SK-N-SH treated with all-trans-retinoic acid at 6 μM for 48 hours (cell line): ENCODE data around the gene HOXC13.

Experiments
- ATAC-seq: fragments of 200-7000 bp; cut with Tn5 transposase; 3 replicates; pipeline ENCODE4 v1.9.1; 2020; ENCODE audit warnings: mild to moderate bottlenecking, moderate library complexity
- ARNTL ChIP-seq: fragments of 450-650 bp; formaldehyde crosslinking; IDR thresholded peaks from 2 replicates; pipeline ENCODE4 v1.5.0; 2020; ENCODE audit warnings: low read depth, mild to moderate bottlenecking, moderate library complexity, borderline replicate concordance
- BACH2 ChIP-seq: fragments of 250-450 bp; sonication (Bioruptor Pico); IDR thresholded peaks from 2 replicates; pipeline ENCODE4 v1.9.0; 2021; ENCODE audit warnings: mild to moderate bottlenecking, borderline replicate concordance
- CSDC2 ChIP-seq: fragments of 250-450 bp; sonication (Bioruptor Pico); IDR thresholded peaks from 2 replicates; pipeline ENCODE4 v1.5.0; 2020; ENCODE audit warnings: mild to moderate bottlenecking, moderate library complexity
- CSRNP3 ChIP-seq: fragments of 250-450 bp; sonication (Bioruptor Pico); IDR thresholded peaks from 2 replicates; pipeline ENCODE4 v1.5.1; 2021; ENCODE audit warnings: mild to moderate bottlenecking, moderate library complexity
- ESRRG ChIP-seq: fragments of 250-450 bp; sonication (Bioruptor Pico); IDR thresholded peaks from 2 replicates; pipeline ENCODE4 v1.6.1; 2021; ENCODE audit warnings: mild to moderate bottlenecking
- GLIS3 ChIP-seq: fragments of 250-450 bp; sonication (Bioruptor Pico); IDR thresholded peaks from 2 replicates; pipeline ENCODE4 v1.5.0; 2020; ENCODE audit warnings: mild to moderate bottlenecking, moderate library complexity
- ISL1 ChIP-seq: fragments of 250-450 bp; sonication (Bioruptor Pico); IDR thresholded peaks from 2 replicates; pipeline ENCODE4 v2.1.2; 2022; ENCODE audit warnings: mild to moderate bottlenecking, moderate library complexity
- OSR1 ChIP-seq: fragments of 250-450 bp; sonication (Bioruptor Pico); IDR thresholded peaks from 2 replicates; pipeline ENCODE4 v1.8.0; 2022; ENCODE audit warnings: moderate library complexity, mild to moderate bottlenecking, inconsistent platforms
- PATZ1 ChIP-seq: fragments of 250-450 bp; sonication (Bioruptor Pico); IDR thresholded peaks from 2 replicates; pipeline ENCODE4 v1.8.0; 2020; ENCODE audit warnings: mild to moderate bottlenecking, moderate library complexity, borderline replicate concordance
- PPARA ChIP-seq: fragments of 250-450 bp; sonication (Bioruptor Pico); IDR thresholded peaks from 2 replicates; pipeline ENCODE4 v1.5.0; 2020; ENCODE audit warnings: mild to moderate bottlenecking, borderline replicate concordance
- RARB ChIP-seq: fragments of 250-450 bp; sonication (Bioruptor Pico); IDR thresholded peaks from 2 replicates; pipeline ENCODE4 v1.8.0; 2021; ENCODE audit warnings: mild to moderate bottlenecking, moderate library complexity
- SNAI2 ChIP-seq: fragments of 250-450 bp; sonication (Bioruptor Pico); IDR thresholded peaks from 2 replicates; pipeline ENCODE4 v1.5.0; 2020; ENCODE audit warnings: mild to moderate bottlenecking, moderate library complexity
- TCF4 ChIP-seq: fragments of 250-450 bp; sonication (Bioruptor Pico); IDR thresholded peaks from 2 replicates; pipeline ENCODE4 v1.8.0; 2021; ENCODE audit warnings: mild to moderate bottlenecking, moderate library complexity, borderline replicate concordance
- ZC3H10 ChIP-seq: fragments of 250-450 bp; sonication (Bioruptor Pico); IDR thresholded peaks from 2 replicates; pipeline ENCODE4 v1.5.1; 2021; ENCODE audit warnings: mild to moderate bottlenecking, moderate library complexity
- ZFP3 ChIP-seq: fragments of 250-450 bp; sonication (Bioruptor Pico); IDR thresholded peaks from 2 replicates; pipeline ENCODE4 v1.5.0; 2020; ENCODE audit warnings: mild to moderate bottlenecking, moderate library complexity
- ZFP30 ChIP-seq: fragments of 450-650 bp; formaldehyde crosslinking; IDR thresholded peaks from 2 replicates; pipeline ENCODE4 v1.5.0; 2022; ENCODE audit warnings: mild to moderate bottlenecking, moderate library complexity
- ZNF565 ChIP-seq: fragments of 450-650 bp; formaldehyde crosslinking; conservative IDR thresholded peaks from 2 replicates; pipeline ENCODE4 v1.5.0; 2020; ENCODE audit warnings: low read depth, mild to moderate bottlenecking, moderate library complexity
- ZNF70 ChIP-seq: fragments of 450-650 bp; formaldehyde crosslinking; IDR thresholded peaks from 2 replicates; pipeline ENCODE4 v1.5.0; 2020; ENCODE audit warnings: mild to moderate bottlenecking, moderate library complexity
- ZNF8 ChIP-seq: fragments of 450-650 bp; formaldehyde crosslinking; IDR thresholded peaks from 2 replicates; pipeline ENCODE4 v1.5.0; 2020; ENCODE audit warnings: mild to moderate bottlenecking, moderate library complexity
- TF ChIP-seq, protein P1 (sequence below): fragments of 250-450 bp; sonication (Bioruptor Pico); IDR thresholded peaks from 2 replicates; pipeline ENCODE4 v1.8.0; 2021; ENCODE audit warnings: low read depth, mild to moderate bottlenecking, moderate library complexity, borderline replicate concordance
- TF ChIP-seq, protein P2 (sequence below): fragments of 250-450 bp; sonication (Bioruptor Pico); IDR thresholded peaks from 2 replicates; pipeline ENCODE4 v1.5.1; 2020; ENCODE audit warnings: low read depth, mild to moderate bottlenecking, moderate library complexity

The HOXC13 gene

DNA sequence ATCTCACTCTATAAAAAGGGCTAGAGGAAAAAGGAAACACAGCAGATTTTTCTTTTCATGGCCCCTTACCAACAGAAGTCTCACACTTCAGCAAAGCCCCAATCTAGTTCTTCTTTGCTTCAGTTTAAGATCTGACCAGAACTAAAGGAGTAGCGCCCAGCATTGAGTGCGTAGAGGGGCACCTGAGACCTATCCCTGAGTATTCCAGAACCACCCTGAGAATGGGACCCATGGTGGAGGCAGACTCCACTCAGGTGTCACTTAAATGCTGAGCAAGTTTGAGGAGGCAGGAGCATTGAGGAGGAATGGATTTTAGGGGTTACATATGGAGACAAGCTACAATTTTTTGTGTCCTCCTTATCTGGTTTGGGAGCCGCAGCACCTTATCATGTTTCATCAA lies 32.5 kb downstream of the HOXC13 start:
- ATAC-seq = no peak
- TF ChIP-seq ZNF70 (CRISPR knock-in tag) (no peak), OSR1 (no peak), RARB (CRISPR knock-in tag) (no peak), ESRRG (no peak), BACH2 (CRISPR knock-in tag) (no peak), ZNF565 (no peak), ARNTL (CRISPR knock-in tag) (no peak), ZNF8 (CRISPR knock-in tag) (no peak), TCF4 (no peak), PATZ1 (no peak), ZC3H10 (CRISPR knock-in tag) (no peak), GLIS3 (CRISPR knock-in tag) (no peak), SNAI2 (CRISPR knock-in tag) (no peak), PPARA (CRISPR knock-in tag) (no peak)
- TF ChIP-seq, protein P1, sequence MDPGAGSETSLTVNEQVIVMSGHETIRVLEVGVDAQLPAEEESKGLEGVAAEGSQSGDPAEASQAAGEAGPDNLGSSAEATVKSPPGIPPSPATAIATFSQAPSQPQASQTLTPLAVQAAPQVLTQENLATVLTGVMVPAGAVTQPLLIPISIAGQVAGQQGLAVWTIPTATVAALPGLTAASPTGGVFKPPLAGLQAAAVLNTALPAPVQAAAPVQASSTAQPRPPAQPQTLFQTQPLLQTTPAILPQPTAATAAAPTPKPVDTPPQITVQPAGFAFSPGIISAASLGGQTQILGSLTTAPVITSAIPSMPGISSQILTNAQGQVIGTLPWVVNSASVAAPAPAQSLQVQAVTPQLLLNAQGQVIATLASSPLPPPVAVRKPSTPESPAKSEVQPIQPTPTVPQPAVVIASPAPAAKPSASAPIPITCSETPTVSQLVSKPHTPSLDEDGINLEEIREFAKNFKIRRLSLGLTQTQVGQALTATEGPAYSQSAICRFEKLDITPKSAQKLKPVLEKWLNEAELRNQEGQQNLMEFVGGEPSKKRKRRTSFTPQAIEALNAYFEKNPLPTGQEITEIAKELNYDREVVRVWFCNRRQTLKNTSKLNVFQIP (CRISPR knock-in tag) = no peak
- TF ChIP-seq, protein P2, sequence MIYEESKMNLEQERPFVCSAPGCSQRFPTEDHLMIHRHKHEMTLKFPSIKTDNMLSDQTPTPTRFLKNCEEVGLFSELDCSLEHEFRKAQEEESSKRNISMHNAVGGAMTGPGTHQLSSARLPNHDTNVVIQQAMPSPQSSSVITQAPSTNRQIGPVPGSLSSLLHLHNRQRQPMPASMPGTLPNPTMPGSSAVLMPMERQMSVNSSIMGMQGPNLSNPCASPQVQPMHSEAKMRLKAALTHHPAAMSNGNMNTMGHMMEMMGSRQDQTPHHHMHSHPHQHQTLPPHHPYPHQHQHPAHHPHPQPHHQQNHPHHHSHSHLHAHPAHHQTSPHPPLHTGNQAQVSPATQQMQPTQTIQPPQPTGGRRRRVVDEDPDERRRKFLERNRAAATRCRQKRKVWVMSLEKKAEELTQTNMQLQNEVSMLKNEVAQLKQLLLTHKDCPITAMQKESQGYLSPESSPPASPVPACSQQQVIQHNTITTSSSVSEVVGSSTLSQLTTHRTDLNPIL (CRISPR knock-in tag) = no peak

DNA sequence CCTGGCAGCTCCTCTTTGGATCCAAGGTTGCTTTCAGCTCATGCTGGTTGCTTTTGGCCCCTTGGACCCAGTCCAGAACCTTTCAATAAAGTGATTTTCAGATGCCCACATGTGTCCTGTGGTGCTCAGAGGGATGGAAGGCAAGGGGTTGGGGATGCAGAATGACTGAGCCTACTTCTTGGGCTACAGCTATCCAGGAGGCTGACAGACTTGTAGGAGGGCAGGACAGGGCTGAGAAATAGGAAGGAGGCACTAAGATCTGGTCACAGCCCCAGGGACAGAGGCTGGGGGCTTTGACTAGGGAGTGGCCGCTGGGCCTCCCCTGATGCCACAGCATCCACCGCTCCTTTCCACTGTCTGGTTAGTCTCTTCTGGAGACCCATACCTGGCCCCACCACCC lies 33.1 kb downstream of the HOXC13 start:
- TF ChIP-seq CSRNP3 (CRISPR knock-in tag) (no peak), OSR1 (no peak), ZNF8 (CRISPR knock-in tag) (no peak), CSDC2 (CRISPR knock-in tag) (no peak)
- no peak for ATAC-seq

GRCh38 chr12:53972152-53972702 lies 33.6 kb downstream of the HOXC13 start:
- TF ChIP-seq GLIS3 (CRISPR knock-in tag) = no peak
- TF ChIP-seq ARNTL (CRISPR knock-in tag) = no peak
- no peak for TF ChIP-seq OSR1
- no peak for TF ChIP-seq ZFP30 (CRISPR knock-in tag)
- no peak for TF ChIP-seq ZNF8 (CRISPR knock-in tag)
- TF ChIP-seq ZFP3 = no peak
- no peak for TF ChIP-seq CSDC2 (CRISPR knock-in tag)
- TF ChIP-seq, protein P2 (CRISPR knock-in tag) = no peak
- TF ChIP-seq ISL1 (CRISPR knock-in tag) = no peak
- TF ChIP-seq, protein P1 (CRISPR knock-in tag) = no peak
- TF ChIP-seq ZNF565 = no peak
- TF ChIP-seq SNAI2 (CRISPR knock-in tag) = no peak
- peak; percentile 13; the same call in 1 of the 3 replicates for ATAC-seq
